Peyer's patch (tissue), 4 donors: Measurements from ENCODE around the gene TCF12. TPM values are rescaled to one million over a fixed set of nuclear protein-coding genes. Genes with fewer than 3 reads are reported as not detected.

Experiments used
- DNase-seq, 3 donors: peaks; one replicate each; pipeline ENCODE4 v3.0.0-alpha.2; 2017 to 2019
- H3K27ac ChIP-seq, 4 donors: fragments of 200-600 bp; sonication (generic); one replicate each; pipeline ENCODE4 v1.5.1; 2016 to 2019
- H3K27me3 ChIP-seq, 2 donors: fragments of 200-600 bp; sonication (generic); one replicate each; pipeline ENCODE4 v1.5.1; 2019
- H3K36me3 ChIP-seq, 3 donors: fragments of 200-600 bp; sonication (generic); one replicate each; pipeline ENCODE4 v1.5.1; 2016 to 2019
- H3K4me1 ChIP-seq, 4 donors: fragments of 200-600 bp; sonication (generic); one replicate each; pipeline ENCODE4 v1.5.1; 2016 to 2019
- H3K4me3 ChIP-seq, 4 donors: fragments of 200-600 bp; sonication (generic); 1 replicate in 3 of 4; 2 replicates in 1 of 4; pipeline ENCODE4 v1.5.1; 2016 to 2019; ENCODE audit warnings: mild to moderate bottlenecking in 1 of 4
- H3K9me3 ChIP-seq, 4 donors: fragments of 200-600 bp; sonication (generic); one replicate each; pipeline ENCODE4 v1.5.1; 2016 to 2019; ENCODE audit warnings: mild to moderate bottlenecking in 1 of 4
- POLR2A ChIP-seq, 2 donors: fragments of 450-650 bp; IDR thresholded peaks; one replicate each; pipeline ENCODE4 v1.5.1; 2017; ENCODE audit warnings: antibody characterized with exemption in 2 of 2, mild to moderate bottlenecking in 2 of 2, moderate library complexity in 2 of 2
- total RNA-seq, 4 donors: library from RNA; depleted of rRNA; stranded (reverse); fragments of >200 nt; gene quantifications; one replicate each; pipeline ENCODE4 v1.1.0, GENCODE V29; 2016
- TF ChIP-seq, protein P1 (sequence below), 6 experiments: fragments of 450-650 bp in 4 of 6; fragments of 200-600 bp in 2 of 6; sonication (generic) in 1 of 6; IDR thresholded peaks; one replicate each; pipeline ENCODE4 v1.5.1; 2017 to 2019; ENCODE audit warnings: antibody characterized with exemption in 6 of 6, mild to moderate bottlenecking in 3 of 6, moderate library complexity in 1 of 6

Gene TCF12
- total RNA-seq, 4 donors from 2014 or later = 98.4 to 815 (median 215) TPM

DNA sequence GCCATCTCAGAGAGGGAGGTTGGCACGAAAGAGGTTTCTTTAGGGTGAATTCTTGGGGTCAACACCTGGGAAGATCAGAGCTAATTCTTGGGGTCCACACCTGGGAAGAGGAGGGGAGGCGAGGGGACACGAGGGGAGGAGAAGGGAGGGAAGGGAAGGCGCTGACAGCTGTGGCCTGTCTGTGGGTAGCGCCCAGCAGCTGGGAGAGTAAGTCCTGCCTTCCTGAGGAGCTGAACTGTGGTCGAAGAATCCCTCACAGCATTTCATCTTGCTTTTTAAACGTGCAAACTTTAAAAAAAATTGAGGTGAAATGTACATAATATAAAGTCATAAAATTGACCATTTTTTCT, 394.7 kb downstream of the TCF12 start:
- Histone ChIP-seq H3K4me1 (peaks cover 0 to 26% (median 3%) of the 10 kb centered on the region in 4 donors), H3K27me3 (no peaks in the 10 kb centered on the region), H3K4me3 (no peak overlapping the region), H3K9me3 (no peaks in the 10 kb centered on the region), H3K27ac (peak overlapping the region in 3 of 4 donors; percentile 66 to 90 (median 83)), H3K36me3 (no peaks in the 10 kb centered on the region)
- TF ChIP-seq, protein P1, sequence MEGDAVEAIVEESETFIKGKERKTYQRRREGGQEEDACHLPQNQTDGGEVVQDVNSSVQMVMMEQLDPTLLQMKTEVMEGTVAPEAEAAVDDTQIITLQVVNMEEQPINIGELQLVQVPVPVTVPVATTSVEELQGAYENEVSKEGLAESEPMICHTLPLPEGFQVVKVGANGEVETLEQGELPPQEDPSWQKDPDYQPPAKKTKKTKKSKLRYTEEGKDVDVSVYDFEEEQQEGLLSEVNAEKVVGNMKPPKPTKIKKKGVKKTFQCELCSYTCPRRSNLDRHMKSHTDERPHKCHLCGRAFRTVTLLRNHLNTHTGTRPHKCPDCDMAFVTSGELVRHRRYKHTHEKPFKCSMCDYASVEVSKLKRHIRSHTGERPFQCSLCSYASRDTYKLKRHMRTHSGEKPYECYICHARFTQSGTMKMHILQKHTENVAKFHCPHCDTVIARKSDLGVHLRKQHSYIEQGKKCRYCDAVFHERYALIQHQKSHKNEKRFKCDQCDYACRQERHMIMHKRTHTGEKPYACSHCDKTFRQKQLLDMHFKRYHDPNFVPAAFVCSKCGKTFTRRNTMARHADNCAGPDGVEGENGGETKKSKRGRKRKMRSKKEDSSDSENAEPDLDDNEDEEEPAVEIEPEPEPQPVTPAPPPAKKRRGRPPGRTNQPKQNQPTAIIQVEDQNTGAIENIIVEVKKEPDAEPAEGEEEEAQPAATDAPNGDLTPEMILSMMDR (IDR thresholded peaks at IDR 0.05) = no peak
- no peak for TF ChIP-seq POLR2A (IDR thresholded peaks at IDR 0.05)
- no peak for DNase-seq

DNA sequence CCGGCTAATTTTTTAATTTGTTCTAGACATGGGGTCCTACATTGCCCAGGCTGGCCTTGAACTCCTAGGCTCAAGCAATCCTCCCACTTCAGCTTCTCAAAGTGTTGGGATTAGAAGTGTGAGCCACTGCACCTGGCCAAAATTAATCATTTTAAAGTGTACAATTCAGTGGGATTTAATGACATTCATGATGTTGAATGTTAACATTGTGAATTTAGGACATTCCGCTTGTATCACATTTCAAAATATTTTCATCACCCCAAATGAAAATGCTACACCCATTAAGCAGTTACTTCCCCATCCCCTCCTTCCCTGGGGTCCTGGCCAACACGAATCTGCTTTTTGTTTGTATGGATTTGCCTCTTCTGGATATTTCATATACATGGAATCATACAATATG, 395.8 kb downstream of the TCF12 start:
- Histone ChIP-seq H3K4me3 (no peak overlapping the region), H3K27ac (no peak overlapping the region)
- DNase-seq = no peak

DNA sequence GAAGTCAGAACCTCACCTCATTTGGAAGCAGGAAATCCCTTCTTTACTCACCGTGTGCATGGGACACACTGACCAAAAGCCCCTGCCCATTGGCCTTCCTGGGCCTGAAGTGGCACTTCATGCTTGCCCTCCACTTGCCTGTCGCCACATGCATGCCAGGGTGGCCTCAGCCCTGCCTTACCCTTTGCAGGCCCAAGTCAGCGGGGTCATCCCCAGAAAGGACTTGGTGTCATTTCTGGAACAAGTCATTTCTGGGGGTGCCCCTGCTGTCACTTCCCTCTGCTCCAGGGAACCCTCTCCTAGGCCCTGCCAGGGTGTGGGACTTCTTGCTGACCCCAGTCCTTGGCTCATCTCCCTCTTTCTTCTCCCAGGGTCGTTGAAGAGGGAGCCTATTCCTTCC, 398.0 kb downstream of the TCF12 start:
- DNase-seq = no peak
- H3K36me3 ChIP-seq = no peaks in the 10 kb centered on the region
- H3K4me3 ChIP-seq = no peak overlapping the region
- no peak overlapping the region for H3K27ac ChIP-seq
- H3K4me1 ChIP-seq = peaks cover 0 to 24% (median 3%) of the 10 kb centered on the region in 4 donors
- no peak for TF ChIP-seq POLR2A (IDR thresholded peaks at IDR 0.05)
- TF ChIP-seq, protein P1 (IDR thresholded peaks at IDR 0.05) = no peak
- no peaks in the 10 kb centered on the region for H3K27me3 ChIP-seq
- no peaks in the 10 kb centered on the region for H3K9me3 ChIP-seq

More for the DNA sequence above, 395.8 kb downstream of the TCF12 start:
- Histone ChIP-seq H3K9me3 (no peaks in the 10 kb centered on the region), H3K27me3 (no peaks in the 10 kb centered on the region), H3K36me3 (no peaks in the 10 kb centered on the region), H3K4me1 (peaks cover 0 to 25% (median 3%) of the 10 kb centered on the region in 4 donors)
- TF ChIP-seq, protein P1 (IDR thresholded peaks at IDR 0.05) = no peak
- TF ChIP-seq POLR2A (IDR thresholded peaks at IDR 0.05) = no peak

DNA sequence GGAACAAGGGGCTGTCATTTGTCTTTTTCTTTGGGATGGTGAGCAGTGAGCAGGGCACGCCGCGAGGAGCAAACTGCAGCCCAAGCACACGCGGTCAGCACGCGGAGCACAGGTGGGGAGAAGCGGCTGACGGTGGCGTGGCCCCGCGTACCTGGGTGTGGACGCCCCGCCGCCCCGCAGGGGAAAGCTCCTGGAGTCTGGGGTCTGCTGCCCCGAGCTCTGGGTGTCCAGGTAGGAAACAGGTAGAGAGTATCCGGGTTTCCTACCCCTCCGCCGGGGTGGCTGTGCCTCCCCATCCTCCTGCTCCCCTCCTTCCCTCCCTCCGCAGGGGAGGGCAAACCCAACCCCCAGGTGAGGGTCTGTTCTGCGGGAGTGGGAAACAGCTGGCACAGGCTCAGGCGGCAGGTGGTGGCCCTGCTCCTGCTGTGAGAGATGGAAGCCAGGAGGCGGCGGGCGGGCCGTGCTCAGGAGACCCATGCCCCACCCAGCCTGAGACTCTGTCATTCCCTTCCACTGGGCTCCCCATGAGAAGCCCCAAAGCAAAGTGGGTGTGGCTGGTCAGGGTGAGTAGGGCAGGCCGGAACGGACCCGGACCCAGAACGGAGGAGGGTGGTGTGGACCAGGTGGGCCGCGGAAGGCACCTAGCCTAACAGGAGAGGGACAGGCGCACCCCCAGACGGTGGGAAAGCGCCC, 400.9 kb downstream of the TCF12 start:
- Histone ChIP-seq H3K4me1 (peaks cover 0 to 20% (median 3%) of the 10 kb centered on the region in 4 donors), H3K4me3 (no peak overlapping the region), H3K36me3 (no peaks in the 10 kb centered on the region), H3K27ac (no peak overlapping the region), H3K27me3 (no peaks in the 10 kb centered on the region), H3K9me3 (no peaks in the 10 kb centered on the region)
- DNase-seq = no peak
- TF ChIP-seq, protein P1 (IDR thresholded peaks at IDR 0.05) = no peak
- no peak for TF ChIP-seq POLR2A (IDR thresholded peaks at IDR 0.05)

DNA sequence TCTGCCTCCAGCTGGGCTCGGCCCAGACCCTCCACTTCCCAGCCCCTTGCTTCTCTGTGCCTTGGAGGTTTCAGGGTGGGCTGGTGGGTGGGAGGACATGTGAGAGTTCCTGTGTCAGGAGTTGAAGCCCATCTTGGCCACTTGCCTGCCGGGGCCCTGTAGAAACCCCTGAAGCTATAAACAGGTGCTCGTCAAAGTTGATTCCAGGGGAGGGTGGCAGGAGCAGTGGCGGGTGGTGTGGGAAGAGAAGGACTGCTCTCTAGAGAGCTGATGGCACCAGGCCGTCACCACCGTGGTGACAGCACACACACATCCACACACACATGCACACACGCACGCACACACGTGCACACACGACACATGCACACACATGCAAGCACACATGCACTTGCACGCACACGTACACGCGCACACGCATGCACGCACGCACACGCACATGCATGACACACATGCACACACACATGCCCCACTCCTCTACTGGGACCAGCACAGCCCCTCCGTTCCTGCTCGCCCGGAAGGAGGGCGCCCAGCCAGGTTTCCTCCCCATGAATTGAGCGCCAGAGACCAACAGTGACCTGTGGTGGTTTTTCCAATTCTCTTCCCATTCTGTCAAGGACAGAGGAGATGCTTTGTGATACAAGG, 401.6 kb downstream of the TCF12 start:
- H3K4me1 ChIP-seq = peaks cover 0 to 20% (median 3%) of the 10 kb centered on the region in 4 donors
- no peaks in the 10 kb centered on the region for H3K27me3 ChIP-seq
- no peaks in the 10 kb centered on the region for H3K9me3 ChIP-seq
- DNase-seq = no peak
- no peaks in the 10 kb centered on the region for H3K36me3 ChIP-seq
- no peak overlapping the region for H3K27ac ChIP-seq
- H3K4me3 ChIP-seq = no peak overlapping the region
- TF ChIP-seq, protein P1 (IDR thresholded peaks at IDR 0.05) = no peak
- no peak for TF ChIP-seq POLR2A (IDR thresholded peaks at IDR 0.05)
